A549 treated with Hydrocortisone at 1 μM for 4 hours (cell line): ENCODE measurements around the gene NRF1. TPM values are rescaled to one million over a fixed set of nuclear protein-coding genes. Genes with fewer than 3 reads are reported as not detected.

Experiments used
- total RNA-seq: library from RNA; stranded (reverse); fragments of 200-300 nt; extraction: Qiagen RNA extraction; gene quantifications from 5 replicates; pipeline ENCODE4 v1.2.3, GENCODE V29; 2022

Gene NRF1
- total RNA-seq, result 9.2 to 11.8 TPM (median 11.2 TPM) in 5 replicates

GRCh38 chr7:129611246-129612111, at the start of gene NRF1:
NRF1 (plus strand) TSS chr7:129611720; CDS start chr7:129657352, 45,632 bp downstream.

Other genes with a start within 250 kb of the NRF1 start
- 4.9 to 7.1 TPM (median 6.1 TPM) in 5 replicates for gene STRIP2, start 177.3 kb upstream of the NRF1 start, total RNA-seq
- gene SMKR1, start 109.2 kb upstream of the NRF1 start, total RNA-seq, result 7.0 to 11.1 TPM (median 10.4 TPM) in 5 replicates